Keratinocyte (primary cell): ENCODE measurements around the gene GPATCH1.
A peak's percentile ranks its signal among the peaks of the same experiment; 100 is the strongest.

Source experiments
- CTCF ChIP-seq, 3 experiments: IDR thresholded peaks in 1 of 3; conservative IDR thresholded peaks in 1 of 3; optimal IDR thresholded peaks in 1 of 3; 2 replicates in 2 of 3; 3 replicates in 1 of 3; pipeline versions ENCODE3 to v1.5.1; 2011; ENCODE audit warnings: low read length in 3 of 3, mild to moderate bottlenecking in 3 of 3, moderate library complexity in 2 of 3, control low read depth in 1 of 3, inconsistent platforms in 1 of 3; ENCODE audit not compliant: insufficient read depth in 2 of 3; ENCODE audit errors: extremely low read depth in 1 of 3
- EZH2 ChIP-seq: IDR thresholded peaks from one replicate; pipeline ENCODE4 v1.6.1; 2012; ENCODE audit warnings: inconsistent platforms, mild to moderate bottlenecking, low read length, moderate library complexity

GRCh38 chr19:33063753-33064457 lies 17.1 kb upstream of the GPATCH1 start:
- no peak for TF ChIP-seq EZH2
- peak in 1 of 3 experiments; percentile 1 for TF ChIP-seq CTCF (optimal IDR thresholded peaks at IDR 0.05 in 1 of 3, IDR thresholded peaks at IDR 0.05 in 1 of 3, conservative IDR thresholded peaks at IDR 0.05 in 1 of 3; ENCODE audit: extremely low read depth in 1 of 3, insufficient read depth in 2 of 3, low read length in 3 of 3)
